Measurements from ENCODE around the gene TBC1D2B.

GRCh38 chr15:78120523-78120922 lies 43.0 kb upstream of the TBC1D2B start:
- TF ChIP-seq TARDBP (IDR thresholded peaks at IDR 0.05) (no peak), SP1 (IDR thresholded peaks at IDR 0.05) (no peak), FOXK2 (IDR thresholded peaks at IDR 0.05) (no peak), LEF1 (IDR thresholded peaks at IDR 0.05; ENCODE audit: borderline replicate concordance) (no peak), ZNF384 (IDR thresholded peaks at IDR 0.05) (no peak), FOXM1 (IDR thresholded peaks at IDR 0.05; ENCODE audit: borderline replicate concordance) (no peak), L3MBTL2 (conservative IDR thresholded peaks at IDR 0.05) (no peak), PKNOX1 (IDR thresholded peaks at IDR 0.05) (no peak), HDGF (IDR thresholded peaks at IDR 0.05; ENCODE audit: borderline replicate concordance) (no peak), NFRKB (IDR thresholded peaks at IDR 0.05) (no peak), SUZ12 (IDR thresholded peaks at IDR 0.05) (no peak)

All from HEK293T (cell line).